CD4-positive, alpha-beta T cell treated with Interleukin-1 beta for 1 hour (primary cell): ENCODE measurements around the gene SLC38A3.

ENCODE experiments used
- DNase-seq, 2 donors: peaks; one replicate each; pipeline ENCODE4 v3.0.0-alpha.2; 2020 to 2022

Gene SLC38A3

GRCh38 chr3:50204804-50205412 is at the start of gene SLC38A3:
TSS of gene SLC38A3 (plus strand) at chr3:50205271. CDS start at chr3:50214200, 8,929 bp downstream.
- DNase-seq = peak in 1 of 2 donors; percentile 11

DNA sequence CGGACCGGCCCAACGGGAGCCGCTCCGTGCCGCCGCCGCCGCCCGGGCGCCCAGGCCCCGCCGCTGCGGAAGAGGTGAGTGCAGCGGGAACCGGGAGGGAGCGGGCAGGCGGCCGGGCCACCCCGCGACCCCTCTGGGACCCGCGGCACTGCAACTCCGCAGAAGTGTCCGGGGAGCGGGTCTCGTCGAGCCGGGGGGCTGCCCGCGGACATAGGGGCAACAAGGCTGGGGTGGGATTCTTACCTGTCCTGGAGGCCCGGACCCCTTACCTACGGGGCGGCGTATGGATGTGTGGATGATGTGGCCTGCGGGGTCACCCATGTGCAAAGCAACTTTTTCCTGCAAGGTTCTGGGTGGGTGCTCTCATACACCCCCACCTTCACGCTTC is 49.6 kb upstream of the SLC38A3 start:
- DNase-seq = no peak

DNA sequence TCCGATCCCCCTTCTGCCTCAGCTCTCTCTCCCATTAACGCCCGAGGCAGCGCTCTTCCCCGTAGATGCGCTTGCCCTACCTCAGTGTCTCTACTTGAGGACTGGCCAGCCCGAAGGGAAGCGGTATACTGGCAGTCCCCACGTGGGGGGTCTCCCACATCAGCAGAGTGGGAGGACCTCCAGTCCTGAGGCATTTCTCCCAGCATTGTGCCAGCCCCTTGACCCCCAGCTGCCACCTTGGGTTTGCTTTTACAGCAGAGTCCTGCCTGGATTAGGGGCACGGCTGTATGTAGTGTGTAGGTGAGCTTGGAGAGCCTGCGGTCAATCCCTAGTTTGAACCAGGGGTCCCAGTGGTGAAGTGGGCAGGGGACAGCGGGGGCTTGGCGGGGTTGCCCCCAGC is 49.2 kb upstream of the SLC38A3 start:
- no peak for DNase-seq

DNA sequence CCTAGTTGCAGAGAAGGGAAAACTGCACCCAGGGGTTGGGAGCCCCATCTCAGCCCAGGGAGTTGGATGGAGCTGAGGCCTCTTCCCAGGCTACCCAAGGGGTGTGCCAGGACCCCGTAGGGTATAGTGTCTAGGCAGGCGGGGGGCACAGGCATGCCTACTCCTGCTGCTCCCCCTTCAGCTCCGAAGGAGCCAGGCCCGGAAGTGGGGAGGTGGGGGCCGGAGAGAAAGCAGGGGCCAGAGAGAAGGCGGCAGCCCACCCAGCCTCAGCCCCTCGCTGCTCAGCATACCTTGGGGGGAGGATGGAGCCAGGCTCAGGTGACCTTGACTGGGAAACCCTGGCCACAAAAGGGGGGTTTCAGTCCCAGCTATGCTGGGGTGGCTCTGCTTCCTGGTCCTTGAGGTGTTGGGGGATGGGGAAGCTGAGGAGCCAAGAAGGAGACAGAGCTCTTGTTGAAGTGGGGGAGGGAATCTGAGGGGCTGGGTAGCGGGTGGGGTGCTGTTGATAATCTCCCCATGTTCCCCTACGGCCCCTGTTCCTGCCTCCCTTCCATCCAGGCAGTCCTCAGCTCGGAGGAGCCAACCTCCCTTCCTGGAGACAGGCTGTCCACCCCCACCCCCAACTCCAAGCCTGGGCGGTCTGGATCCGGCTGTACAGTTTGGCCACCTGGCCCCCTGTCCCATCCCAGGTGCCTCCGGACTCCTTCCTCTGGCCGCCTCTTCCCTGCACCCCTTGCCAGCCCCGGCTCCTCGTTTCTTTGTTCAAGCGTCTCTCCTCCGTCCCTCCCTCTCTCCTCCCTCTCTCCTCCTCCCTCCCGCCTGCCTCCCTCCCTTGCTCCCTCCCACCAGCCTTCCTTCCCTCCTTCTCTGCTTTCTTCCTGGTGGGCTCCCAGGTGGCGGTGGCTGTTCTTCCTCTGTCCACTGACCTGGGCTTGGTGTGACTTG is 48.2 kb upstream of the SLC38A3 start:
- DNase-seq = no peak

DNA sequence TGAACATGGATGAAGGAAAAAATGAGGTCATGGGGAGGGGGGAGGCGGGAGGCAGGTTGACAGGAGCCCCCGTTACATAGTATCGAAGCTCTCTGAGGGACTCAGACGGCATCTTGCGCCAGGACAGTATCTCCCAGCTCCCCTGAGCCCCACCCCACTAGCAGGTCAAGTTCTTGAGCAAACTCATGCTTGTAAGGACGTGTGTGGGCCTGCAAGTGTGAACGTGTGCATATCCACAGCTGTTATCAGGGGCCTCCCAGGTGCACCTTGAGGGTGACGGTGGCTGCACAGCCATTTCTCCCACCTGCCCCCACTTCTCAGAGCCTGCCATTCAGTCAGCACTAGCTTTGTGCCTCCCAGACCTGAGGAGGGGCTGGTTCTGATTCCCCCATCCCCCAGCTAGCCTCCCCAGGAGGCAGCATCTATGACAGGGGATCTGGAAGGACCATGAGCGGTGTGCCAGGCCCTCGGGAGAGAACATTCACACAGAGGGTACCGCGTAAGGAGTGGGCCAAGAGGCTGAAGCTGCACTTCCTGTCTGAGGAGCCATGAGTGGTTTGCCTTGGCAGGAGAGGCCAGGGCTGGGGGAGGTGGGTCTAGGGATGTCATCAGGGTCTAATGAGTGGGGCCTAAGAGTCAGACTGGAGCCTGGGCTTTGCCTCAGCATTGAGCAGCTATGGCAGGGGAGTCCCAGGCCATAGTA is 47.1 kb upstream of the SLC38A3 start:
- DNase-seq = no peak

DNA sequence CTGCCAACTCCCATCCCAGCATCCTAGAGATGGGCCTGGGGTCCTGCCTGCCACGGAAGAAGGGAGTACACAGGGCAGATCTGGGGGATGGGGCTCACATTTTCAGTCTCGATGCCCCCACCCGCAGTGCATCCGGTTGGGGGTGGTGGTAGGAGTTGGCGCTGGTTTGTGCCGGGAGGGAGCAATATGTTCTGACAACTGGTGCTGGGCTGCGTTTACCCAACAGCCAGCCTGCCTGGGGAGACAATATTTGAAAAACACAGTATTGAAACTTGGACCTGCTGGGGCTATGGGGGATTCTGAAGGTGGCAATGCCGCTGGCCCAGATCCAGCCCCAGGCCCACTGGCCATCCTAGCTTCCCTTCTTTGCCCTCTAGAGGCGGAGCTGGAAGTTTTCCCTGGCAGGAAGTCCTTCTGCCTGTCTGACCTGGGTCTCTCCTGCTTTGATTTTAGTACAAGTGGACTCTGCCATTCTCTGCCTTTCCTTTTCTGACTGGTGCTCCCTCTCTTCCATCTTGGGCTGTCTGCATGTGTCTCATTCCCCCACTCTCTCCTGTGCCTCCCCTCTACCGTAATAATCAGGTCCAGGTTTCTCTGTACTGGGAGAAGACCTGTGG is 46.4 kb upstream of the SLC38A3 start:
- DNase-seq = no peak

- DNase-seq = no peak
Measured at GRCh38 chr3:50160561-50160983, 44.5 kb upstream of the SLC38A3 start.

- no peak for DNase-seq
Measured at GRCh38 chr3:50161320-50161719, 43.8 kb upstream of the SLC38A3 start.

DNA sequence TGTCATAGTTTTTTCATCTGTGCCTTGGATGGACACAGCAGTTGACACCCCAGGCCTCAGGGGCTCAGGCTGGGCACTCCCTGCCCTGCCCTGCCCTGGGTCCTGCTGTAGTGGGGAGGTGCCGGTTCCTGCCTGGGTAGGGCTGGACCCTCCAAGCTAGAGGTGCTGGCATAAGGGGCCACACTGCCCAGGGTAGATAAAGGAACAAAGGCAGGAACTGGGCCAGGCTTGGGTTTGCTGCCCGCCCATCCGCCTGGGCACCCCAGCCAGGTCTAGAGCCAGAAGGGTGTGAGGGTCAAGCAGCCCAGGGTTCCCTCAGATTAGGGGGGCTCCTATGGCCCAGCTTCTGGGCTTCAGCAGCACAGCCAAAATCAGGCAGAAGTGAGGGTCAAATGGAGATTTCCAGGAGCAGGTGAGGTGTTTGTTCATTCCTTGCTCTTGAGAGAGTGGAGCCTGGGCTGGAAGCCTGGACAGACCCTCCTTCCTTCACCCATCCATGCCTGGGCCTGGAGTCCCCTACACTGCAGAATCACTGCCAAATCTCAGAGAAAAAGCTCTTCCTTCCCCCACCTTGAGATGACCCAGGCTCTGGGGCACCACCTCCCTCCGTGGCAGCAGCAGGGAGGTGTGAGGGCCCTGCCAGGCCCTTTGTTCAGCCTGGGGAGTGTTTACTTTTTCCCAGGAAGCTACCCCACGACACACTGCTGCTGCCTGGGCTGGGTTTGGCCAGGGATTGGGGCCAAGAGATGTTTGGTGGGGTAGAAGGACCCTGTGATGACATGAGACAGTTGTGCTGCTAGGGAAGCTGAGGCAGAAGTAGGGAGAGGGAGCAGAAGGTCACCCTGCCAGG is 42.8 kb upstream of the SLC38A3 start:
- no peak for DNase-seq

- DNase-seq = no peak
Measured at GRCh38 chr3:50163572-50164455, 41.3 kb upstream of the SLC38A3 start.

DNA sequence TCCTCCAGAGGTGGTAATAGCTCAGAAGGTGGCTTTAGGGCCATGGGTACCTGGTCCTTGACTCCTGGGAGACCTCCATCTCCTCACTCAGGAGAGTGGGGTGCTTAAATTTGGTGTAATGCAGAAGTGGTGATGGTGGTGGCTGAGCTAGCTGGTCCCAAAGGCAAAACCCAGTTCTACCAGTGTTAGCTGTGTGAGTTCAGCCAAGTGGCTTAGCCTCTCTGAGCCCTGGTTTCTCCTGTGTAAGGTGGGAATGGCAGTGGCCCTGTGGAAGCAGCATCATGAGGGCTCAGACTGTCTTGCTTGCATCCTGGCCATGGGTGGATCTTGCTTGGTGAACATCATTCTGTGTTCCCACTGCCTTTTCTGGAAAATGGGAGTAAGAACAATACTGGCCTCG is 40.6 kb upstream of the SLC38A3 start:
- DNase-seq = no peak

DNA sequence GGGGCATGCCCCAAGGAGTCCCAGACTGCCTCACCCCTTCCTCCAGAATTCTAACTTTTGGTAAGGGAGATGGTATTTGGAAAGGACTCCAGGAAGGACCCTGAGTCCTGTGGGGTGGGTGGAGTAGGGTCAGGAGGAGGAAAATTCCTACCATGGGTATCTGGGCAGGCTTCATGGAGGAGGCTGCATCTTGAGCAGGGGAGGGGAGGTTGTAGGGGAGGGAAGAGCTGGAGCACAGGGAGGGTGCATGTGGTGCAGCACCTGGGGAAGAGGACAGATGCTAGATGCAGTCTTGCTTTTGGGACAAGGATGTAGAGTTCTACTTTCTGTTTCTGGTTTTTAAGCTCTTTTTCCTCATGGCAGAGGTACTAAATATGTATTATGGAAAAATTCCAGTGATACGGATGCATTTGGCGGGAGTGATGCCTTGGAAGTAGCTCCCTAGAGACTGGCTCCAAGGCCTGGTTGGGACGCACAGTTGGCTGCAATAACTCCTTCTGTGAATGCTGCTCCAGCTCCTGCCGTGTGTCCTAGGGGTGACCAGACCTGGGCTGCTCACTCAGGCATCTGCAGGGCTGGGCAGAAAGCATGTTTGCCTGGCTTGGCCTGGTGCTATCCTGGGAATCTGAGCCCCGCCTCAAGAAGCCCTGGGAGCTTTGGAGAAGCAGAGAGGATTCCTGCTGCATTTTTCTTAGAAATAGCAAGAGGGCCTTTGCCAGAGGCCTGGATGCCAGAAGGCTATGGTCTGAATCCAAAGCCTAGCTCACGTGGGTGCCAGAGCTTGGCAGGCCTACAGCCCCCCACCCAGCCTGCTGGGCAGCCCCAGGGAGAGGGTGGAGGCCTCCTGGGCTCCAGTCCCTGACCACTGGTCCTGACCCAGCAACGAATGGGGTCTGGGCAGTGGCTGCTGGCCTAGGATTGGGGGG is 39.8 kb upstream of the SLC38A3 start:
- DNase-seq = no peak

- no peak for DNase-seq
Measured at GRCh38 chr3:50165910-50166538, 39.0 kb upstream of the SLC38A3 start.

GRCh38 chr3:50166620-50167019 is 38.5 kb upstream of the SLC38A3 start:
- no peak for DNase-seq

- no peak for DNase-seq
Measured at GRCh38 chr3:50167069-50167840, 37.8 kb upstream of the SLC38A3 start.

DNA sequence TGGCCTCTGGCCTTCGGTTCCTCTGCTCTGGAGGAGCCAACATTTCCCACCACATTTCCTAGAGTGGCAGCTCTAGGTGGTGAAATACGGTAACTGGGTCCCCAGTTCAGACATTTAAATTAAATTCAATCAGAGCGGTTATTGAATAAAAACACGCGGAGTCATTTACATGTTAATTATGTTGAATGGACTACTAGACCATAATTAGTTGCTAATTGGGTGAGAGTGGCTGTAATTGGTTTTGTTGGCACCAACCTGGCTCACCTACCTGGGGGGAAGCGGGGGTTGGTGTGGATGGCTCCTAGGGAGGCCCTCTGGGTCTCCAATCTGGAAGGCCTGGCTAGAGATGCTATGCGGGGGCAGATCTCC is 37.2 kb upstream of the SLC38A3 start:
- no peak for DNase-seq

DNA sequence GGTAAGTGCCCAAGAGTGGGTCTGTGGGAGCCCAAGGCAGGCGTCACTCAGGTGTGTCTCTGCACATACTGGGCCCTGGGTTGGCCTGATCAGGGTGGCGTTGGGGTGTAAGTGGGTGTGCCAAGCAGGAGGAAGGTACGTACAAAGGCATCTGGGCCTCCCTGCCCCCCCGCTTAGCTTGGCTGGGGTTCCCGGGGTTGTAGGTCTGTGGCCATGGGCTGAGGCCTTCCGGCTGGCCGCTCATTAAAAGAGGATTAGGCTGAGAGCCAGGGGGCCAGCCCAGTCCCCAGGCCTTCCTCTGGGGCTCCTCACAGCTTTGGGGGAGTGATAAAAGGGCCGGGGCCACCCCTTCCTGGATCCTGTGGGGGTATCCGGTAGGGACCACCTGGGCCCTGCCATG is 36.7 kb upstream of the SLC38A3 start:
- DNase-seq = no peak

DNA sequence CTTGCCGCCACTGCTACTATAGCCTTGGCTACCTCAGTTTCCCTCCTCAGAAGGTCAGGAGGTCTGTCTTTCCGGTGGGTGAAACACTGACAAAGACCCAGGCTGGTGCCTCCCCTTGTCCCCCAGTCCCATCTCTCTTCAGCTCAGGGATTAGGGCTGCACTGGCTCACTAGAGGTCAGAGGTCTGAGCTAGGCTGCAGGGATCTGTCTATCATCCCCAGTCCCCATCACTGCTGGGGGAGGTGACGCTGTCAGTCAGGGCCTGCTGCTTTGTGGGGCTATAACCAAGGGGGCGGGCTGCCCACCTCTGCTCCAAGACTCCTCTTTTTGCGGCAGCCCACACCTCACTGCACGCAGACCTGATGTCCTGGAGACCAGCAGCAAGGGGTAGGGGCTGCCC is 36.3 kb upstream of the SLC38A3 start:
- DNase-seq = no peak
